ENCODE results near the gene OLA1. TPM values are rescaled to one million over a fixed set of nuclear protein-coding genes. Genes with fewer than 3 reads are reported as not detected.
"Not testable (repeated sequence)": the region's sequence is repeated elsewhere in the genome, so short reads cannot be mapped to it uniquely, and the experiment has no call there.

Gene OLA1
- total and polyA plus RNA-seq, 2 donors (not counting 1 experiment from before 2014, with no cell fraction given) = 13.9 to 47.7 TPM

DNA sequence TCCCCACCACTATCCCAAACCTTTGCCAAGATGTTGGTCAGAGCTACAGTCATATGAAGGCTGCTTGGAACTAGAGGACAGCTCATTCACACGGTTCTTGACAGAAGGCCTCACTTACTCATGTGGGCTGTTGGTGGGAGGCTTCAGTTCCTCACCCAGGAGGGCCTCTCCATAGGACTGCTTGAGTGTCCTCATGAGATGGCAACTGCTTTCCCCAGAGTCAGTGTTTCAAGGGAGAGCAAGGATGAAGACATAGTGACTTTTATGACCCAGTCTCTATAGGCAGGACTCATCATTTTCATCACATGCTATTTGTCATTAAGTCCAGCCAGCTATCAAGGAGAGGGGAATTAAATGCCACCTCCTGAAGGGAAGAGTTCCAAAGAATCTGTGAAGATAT lies 33.4 kb upstream of the OLA1 start:
- Histone ChIP-seq H2AFZ (ENCODE audit: insufficient read depth, low read depth, low read length, poor library complexity, severe bottlenecking) (no peak overlapping the region), H3K4me1 (ENCODE audit: control insufficient read depth in 2 of 2, insufficient read depth in 2 of 2, low read length in 2 of 2) (no peaks in the 10 kb centered on the region), H3K4me3 (ENCODE audit: control extremely low read depth in 1 of 5, extremely low read depth in 1 of 5, insufficient read depth in 1 of 5, low read depth in 2 of 5, low read length in 4 of 5) (no peak overlapping the region), H3K27me3 (replicated peaks in 1 of 4; ENCODE audit: control extremely low read depth in 1 of 4, control insufficient read depth in 3 of 4, insufficient read depth in 4 of 4, low read length in 3 of 4) (peaks cover 0 to 6% (median 3%) of the 10 kb centered on the region in 4 experiments), H3K9me3 (ENCODE audit: control extremely low read depth in 1 of 3, control insufficient read depth in 2 of 3, insufficient read depth in 1 of 3, low read length in 2 of 3) (no peaks in the 10 kb centered on the region), H3K4me2 (replicated peaks; ENCODE audit: low read depth, low read length, poor library complexity, severe bottlenecking) (no peak overlapping the region), H3K9ac (ENCODE audit: low read length) (no peak overlapping the region), H4K20me1 (ENCODE audit: control insufficient read depth, insufficient read depth, low read length, poor library complexity, severe bottlenecking) (no peaks in the 10 kb centered on the region), H3K27ac (ENCODE audit: low read length in 2 of 2) (no peak overlapping the region), H3K79me2 (ENCODE audit: control insufficient read depth, insufficient read depth, low read length) (no peaks in the 10 kb centered on the region), H3K36me3 (replicated peaks in 1 of 2; ENCODE audit: control extremely low read depth in 1 of 2, control insufficient read depth in 1 of 2, extremely low read depth in 1 of 2, insufficient read depth in 2 of 2, low read length in 1 of 2) (no peaks in the 10 kb centered on the region)
- CTCF ChIA-PET = no interaction called here
- Mint-ChIP-seq H3K27ac (no peak overlapping the region), H3K4me3 (no peak overlapping the region), H3K4me1 (no peaks in the 10 kb centered on the region), H3K9me3 (ENCODE audit: insufficient read depth) (no peaks in the 10 kb centered on the region), H3K27me3 (peaks cover 32% of the 10 kb centered on the region)
- WGBS (ENCODE audit: insufficient coverage) = 86% methylated on average over 1 of the region's 1 CpG
- POLR2A ChIA-PET = no interaction called here
- intact Hi-C loops (cut with micrococcal nuclease) = no loop called here
- ATAC-seq (ENCODE audit: low read depth) (no peak), DNase-seq (no peak)
- TF ChIP-seq EZH2 (IDR thresholded peaks at IDR 0.05; ENCODE audit: borderline replicate concordance, insufficient read depth, low read depth, low read length, poor library complexity, severe bottlenecking) = no peak
- TF ChIP-seq, protein P1, sequence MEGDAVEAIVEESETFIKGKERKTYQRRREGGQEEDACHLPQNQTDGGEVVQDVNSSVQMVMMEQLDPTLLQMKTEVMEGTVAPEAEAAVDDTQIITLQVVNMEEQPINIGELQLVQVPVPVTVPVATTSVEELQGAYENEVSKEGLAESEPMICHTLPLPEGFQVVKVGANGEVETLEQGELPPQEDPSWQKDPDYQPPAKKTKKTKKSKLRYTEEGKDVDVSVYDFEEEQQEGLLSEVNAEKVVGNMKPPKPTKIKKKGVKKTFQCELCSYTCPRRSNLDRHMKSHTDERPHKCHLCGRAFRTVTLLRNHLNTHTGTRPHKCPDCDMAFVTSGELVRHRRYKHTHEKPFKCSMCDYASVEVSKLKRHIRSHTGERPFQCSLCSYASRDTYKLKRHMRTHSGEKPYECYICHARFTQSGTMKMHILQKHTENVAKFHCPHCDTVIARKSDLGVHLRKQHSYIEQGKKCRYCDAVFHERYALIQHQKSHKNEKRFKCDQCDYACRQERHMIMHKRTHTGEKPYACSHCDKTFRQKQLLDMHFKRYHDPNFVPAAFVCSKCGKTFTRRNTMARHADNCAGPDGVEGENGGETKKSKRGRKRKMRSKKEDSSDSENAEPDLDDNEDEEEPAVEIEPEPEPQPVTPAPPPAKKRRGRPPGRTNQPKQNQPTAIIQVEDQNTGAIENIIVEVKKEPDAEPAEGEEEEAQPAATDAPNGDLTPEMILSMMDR (IDR thresholded peaks at IDR 0.05) = no peak

DNA sequence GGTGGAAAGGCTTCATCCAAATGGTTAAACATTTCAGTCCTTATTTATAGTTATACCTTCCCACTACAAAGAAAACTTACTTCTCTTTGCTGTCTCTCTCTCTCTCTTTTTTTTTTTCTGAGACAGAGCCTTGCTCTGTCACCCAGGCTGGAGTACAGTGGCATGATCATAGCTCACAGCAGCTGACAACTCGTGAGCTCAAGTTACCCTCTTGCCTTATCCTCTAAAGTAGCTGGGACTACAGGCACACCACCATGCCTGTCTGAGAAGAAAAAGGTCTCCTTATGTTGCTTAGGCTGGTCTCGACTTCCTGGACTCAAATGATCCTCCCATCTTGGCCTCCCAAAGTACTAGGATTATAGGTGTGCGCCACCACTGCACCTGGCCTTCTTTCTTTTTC lies 32.3 kb upstream of the OLA1 start:
- Histone ChIP-seq H3K27ac (ENCODE audit: low read length in 2 of 2) (no peak overlapping the region), H3K9me3 (ENCODE audit: control extremely low read depth in 1 of 3, control insufficient read depth in 2 of 3, insufficient read depth in 1 of 3, low read length in 2 of 3) (no peaks in the 10 kb centered on the region), H4K20me1 (ENCODE audit: control insufficient read depth, insufficient read depth, low read length, poor library complexity, severe bottlenecking) (no peaks in the 10 kb centered on the region), H3K4me2 (replicated peaks; ENCODE audit: low read depth, low read length, poor library complexity, severe bottlenecking) (no peak overlapping the region), H3K27me3 (replicated peaks in 1 of 4; ENCODE audit: control extremely low read depth in 1 of 4, control insufficient read depth in 3 of 4, insufficient read depth in 4 of 4, low read length in 3 of 4) (peaks cover 0 to 3% (median 1%) of the 10 kb centered on the region in 4 experiments), H3K79me2 (ENCODE audit: control insufficient read depth, insufficient read depth, low read length) (no peaks in the 10 kb centered on the region), H2AFZ (ENCODE audit: insufficient read depth, low read depth, low read length, poor library complexity, severe bottlenecking) (no peak overlapping the region), H3K9ac (ENCODE audit: low read length) (no peak overlapping the region), H3K4me3 (ENCODE audit: control extremely low read depth in 1 of 5, extremely low read depth in 1 of 5, insufficient read depth in 1 of 5, low read depth in 2 of 5, low read length in 4 of 5) (no peak overlapping the region), H3K36me3 (replicated peaks in 1 of 2; ENCODE audit: control extremely low read depth in 1 of 2, control insufficient read depth in 1 of 2, extremely low read depth in 1 of 2, insufficient read depth in 2 of 2, low read length in 1 of 2) (no peaks in the 10 kb centered on the region), H3K4me1 (ENCODE audit: control insufficient read depth in 2 of 2, insufficient read depth in 2 of 2, low read length in 2 of 2) (no peaks in the 10 kb centered on the region)
- ChIA-PET CTCF (no interaction called here), POLR2A (no interaction called here)
- ATAC-seq (ENCODE audit: low read depth) = no peak
- Mint-ChIP-seq H3K4me1 (no peaks in the 10 kb centered on the region), H3K4me3 (no peak overlapping the region), H3K27me3 (peaks cover 32% of the 10 kb centered on the region), H3K27ac (no peak overlapping the region), H3K9me3 (ENCODE audit: insufficient read depth) (no peaks in the 10 kb centered on the region)
- intact Hi-C loops (cut with micrococcal nuclease) = no loop called here
- DNase-seq = no peak
- WGBS (ENCODE audit: insufficient coverage) = no CpG with 5 or more reads among the region's 3 CpGs
- TF ChIP-seq, protein P1 (IDR thresholded peaks at IDR 0.05) = no peak
- no peak for TF ChIP-seq EZH2 (IDR thresholded peaks at IDR 0.05; ENCODE audit: borderline replicate concordance, insufficient read depth, low read depth, low read length, poor library complexity, severe bottlenecking)

DNA sequence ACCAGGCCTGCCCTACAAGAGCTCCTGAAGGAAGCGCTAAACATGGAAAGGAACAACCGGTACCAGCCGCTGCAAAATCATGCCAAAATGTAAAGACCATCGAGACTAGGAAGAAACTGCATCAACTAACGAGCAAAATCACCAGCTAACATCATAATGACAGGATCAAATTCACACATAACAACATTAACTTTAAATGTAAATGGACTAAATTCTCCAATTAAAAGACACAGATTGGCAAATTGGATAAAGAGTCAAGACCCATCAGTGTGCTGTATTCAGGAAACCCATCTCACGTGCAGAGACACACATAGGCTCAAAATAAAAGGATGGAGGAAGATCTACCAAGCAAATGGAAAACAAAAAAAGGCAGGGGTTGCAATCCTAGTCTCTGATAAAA lies 21.9 kb upstream of the OLA1 start:
- H3K9me3 ChIP-seq (ENCODE audit: control extremely low read depth in 1 of 3, control insufficient read depth in 2 of 3, insufficient read depth in 1 of 3, low read length in 2 of 3); H3K4me3 Mint-ChIP-seq; H3K4me2 ChIP-seq (replicated peaks; ENCODE audit: low read depth, low read length, poor library complexity, severe bottlenecking); CTCF ChIA-PET; H3K4me3 ChIP-seq (ENCODE audit: control extremely low read depth in 1 of 5, extremely low read depth in 1 of 5, insufficient read depth in 1 of 5, low read depth in 2 of 5, low read length in 4 of 5); DNase-seq; ATAC-seq (ENCODE audit: low read depth); H3K36me3 ChIP-seq (replicated peaks in 1 of 2; ENCODE audit: control extremely low read depth in 1 of 2, control insufficient read depth in 1 of 2, extremely low read depth in 1 of 2, insufficient read depth in 2 of 2, low read length in 1 of 2); H3K4me1 ChIP-seq (ENCODE audit: control insufficient read depth in 2 of 2, insufficient read depth in 2 of 2, low read length in 2 of 2); intact Hi-C loops (cut with micrococcal nuclease); H3K27ac ChIP-seq (ENCODE audit: low read length in 2 of 2); H3K9me3 Mint-ChIP-seq (ENCODE audit: insufficient read depth); H3K4me1 Mint-ChIP-seq; POLR2A ChIA-PET; H3K9ac ChIP-seq (ENCODE audit: low read length); H4K20me1 ChIP-seq (ENCODE audit: control insufficient read depth, insufficient read depth, low read length, poor library complexity, severe bottlenecking); H2AFZ ChIP-seq (ENCODE audit: insufficient read depth, low read depth, low read length, poor library complexity, severe bottlenecking); H3K27me3 ChIP-seq (replicated peaks in 1 of 4; ENCODE audit: control extremely low read depth in 1 of 4, control insufficient read depth in 3 of 4, insufficient read depth in 4 of 4, low read length in 3 of 4); H3K27ac Mint-ChIP-seq; H3K79me2 ChIP-seq (ENCODE audit: control insufficient read depth, insufficient read depth, low read length): not testable (repeated sequence)
- peaks cover 30% of the 10 kb centered on the region for H3K27me3 Mint-ChIP-seq
- WGBS (ENCODE audit: insufficient coverage) = no CpG with 5 or more reads among the region's 6 CpGs

Measured in B cell (primary cell).